IMR-90 (cell line): ENCODE data around the gene ARHGAP15. TPM values are rescaled to one million over a fixed set of nuclear protein-coding genes. Genes with fewer than 3 reads are reported as not detected.

ENCODE experiments used
- ATAC-seq: fragments of 200-7000 bp; cut with Tn5 transposase; 2 replicates; pipeline ENCODE4 v1.9.1; 2020; ENCODE audit warnings: low read depth, mild to moderate bottlenecking, moderate library complexity
- BruUV-seq: library from RNA; stranded (reverse); fragments of 400-500 nt; replicated peaks from 2 replicates; lab custom pipeline; 2021; lab: Mats Ljungman, UMichigan
- CTCF ChIA-PET: fragments of 300-600 bp; formaldehyde crosslinking; extraction: SDS; loops from one replicate; lab custom pipeline; 2021; ENCODE audit warnings: antibody characterized with exemption; lab: Yijun Ruan, JAX
- POLR2A ChIA-PET: fragments of 300-600 bp; sonication (Branson Sonifier 250); formaldehyde crosslinking; loops from one replicate; lab custom pipeline; 2022; ENCODE audit warnings: antibody characterized with exemption; ENCODE audit not compliant: unreplicated experiment; lab: Charles Lee
- DNase-seq: peaks from one replicate; pipeline ENCODE4 v3.0.0; 2013
- H2AFZ ChIP-seq: replicated peaks from 2 replicates; pipeline ENCODE3; 2013; ENCODE audit warnings: low read length, mild to moderate bottlenecking; ENCODE audit not compliant: poor library complexity
- H2AK5ac ChIP-seq: 2 replicates; pipeline ENCODE4 v1.6.1; 2013; ENCODE audit warnings: low read depth, low read length, inconsistent platforms
- H2AK9ac ChIP-seq: replicated peaks from 2 replicates; pipeline ENCODE3; 2013; ENCODE audit warnings: mild to moderate bottlenecking, low read depth, low read length, moderate library complexity; ENCODE audit not compliant: poor library complexity
- H2BK120ac ChIP-seq: 2 replicates; pipeline ENCODE4 v1.6.1; 2013; ENCODE audit warnings: low read depth, low read length, inconsistent platforms
- H2BK15ac ChIP-seq: 3 replicates; pipeline ENCODE4 v1.6.1; 2013; ENCODE audit warnings: low read depth, low read length, inconsistent platforms
- H2BK20ac ChIP-seq: 2 replicates; pipeline ENCODE4 v1.6.1; 2013; ENCODE audit warnings: low read depth, mild to moderate bottlenecking, inconsistent platforms, low read length, moderate library complexity
- H2BK5ac ChIP-seq: 2 replicates; pipeline ENCODE4 v1.6.1; 2013; ENCODE audit warnings: mild to moderate bottlenecking, low read depth, low read length, inconsistent platforms; ENCODE audit not compliant: poor library complexity, severe bottlenecking
- H3K14ac ChIP-seq: replicated peaks from 2 replicates; pipeline ENCODE4 v1.6.1; 2013; ENCODE audit warnings: low read depth, low read length, inconsistent platforms
- H3K18ac ChIP-seq: 2 replicates; pipeline ENCODE4 v1.6.1; 2013; ENCODE audit warnings: low read depth, low read length, control low read depth
- H3K23ac ChIP-seq: 2 replicates; pipeline ENCODE4 v1.6.1; 2013; ENCODE audit warnings: low read depth, low read length, inconsistent platforms
- H3K27ac ChIP-seq: 2 replicates; pipeline ENCODE4 v1.5.1; 2013; ENCODE audit warnings: mild to moderate bottlenecking, control low read depth, low read length; ENCODE audit not compliant: insufficient read depth
- H3K27me3 ChIP-seq: 2 replicates; pipeline ENCODE4 v1.6.1; 2013; ENCODE audit warnings: low read length; ENCODE audit not compliant: control insufficient read depth, insufficient read depth
- H3K36me3 ChIP-seq: 2 replicates; pipeline ENCODE4 v1.6.1; 2013; ENCODE audit warnings: low read length, mixed read lengths; ENCODE audit not compliant: control insufficient read depth, insufficient read depth
- H3K4ac ChIP-seq: 2 replicates; pipeline ENCODE4 v1.6.1; 2013; ENCODE audit warnings: low read depth, low read length, inconsistent platforms
- H3K4me1 ChIP-seq: 2 replicates; pipeline ENCODE4 v1.6.1; 2013; ENCODE audit warnings: low read length, mixed read lengths; ENCODE audit not compliant: control insufficient read depth, insufficient read depth
- H3K4me2 ChIP-seq: 2 replicates; pipeline ENCODE4 v1.6.1; 2013; ENCODE audit warnings: low read depth, mild to moderate bottlenecking, control low read depth, low read length, moderate library complexity
- H3K4me3 ChIP-seq: 2 replicates; pipeline ENCODE4 v1.5.1; 2013; ENCODE audit warnings: low read depth, mild to moderate bottlenecking, control low read depth, low read length, moderate library complexity; ENCODE audit not compliant: insufficient read depth
- H3K56ac ChIP-seq: 2 replicates; pipeline ENCODE4 v1.6.1; 2013; ENCODE audit warnings: low read length, inconsistent platforms; ENCODE audit not compliant: insufficient read depth; ENCODE audit errors: extremely low read depth
- H3K79me1 ChIP-seq, 2 experiments: 2 replicates each; pipeline ENCODE4 v1.6.1; 2013; ENCODE audit warnings: low read length in 2 of 2, inconsistent platforms in 1 of 2, low read depth in 1 of 2
- H3K9ac ChIP-seq: 2 replicates; pipeline ENCODE4 v1.6.1; 2013; ENCODE audit warnings: low read depth, low read length, control low read depth
- H3K9me1 ChIP-seq: 2 replicates; pipeline ENCODE4 v1.6.1; 2013; ENCODE audit warnings: low read length, inconsistent platforms; ENCODE audit not compliant: insufficient read depth
- H3K9me3 ChIP-seq: 2 replicates; pipeline ENCODE4 v1.6.1; 2013; ENCODE audit warnings: low read length; ENCODE audit not compliant: control insufficient read depth, insufficient read depth
- H4K20me1 ChIP-seq: 2 replicates; pipeline ENCODE4 v1.6.1; 2013; ENCODE audit warnings: low read length, inconsistent platforms; ENCODE audit not compliant: insufficient read depth
- H4K5ac ChIP-seq: 2 replicates; pipeline ENCODE4 v1.6.1; 2013; ENCODE audit warnings: mild to moderate bottlenecking, low read depth, low read length, control low read depth
- H4K8ac ChIP-seq, 2 experiments: 2 replicates each; pipeline ENCODE4 v1.6.1; 2013; ENCODE audit warnings: low read depth in 2 of 2, low read length in 2 of 2, control low read depth in 1 of 2, inconsistent platforms in 1 of 2
- H4K91ac ChIP-seq: 2 replicates; pipeline ENCODE4 v1.6.1; 2013; ENCODE audit warnings: low read depth, low read length, inconsistent platforms; ENCODE audit not compliant: insufficient read depth
- CEBPB ChIP-seq: IDR thresholded peaks from 2 replicates; pipeline ENCODE4 v1.6.1; 2012; ENCODE audit warnings: low read depth, low read length, improper control_type of control experiment
- CHD1 ChIP-seq: IDR thresholded peaks from 2 replicates; pipeline ENCODE4 v1.6.1; 2012; ENCODE audit warnings: low read depth, low read length, improper control_type of control experiment
- FOS ChIP-seq: fragments of 150-350 bp; IDR thresholded peaks from 2 replicates; pipeline ENCODE4 v1.6.1; 2016; ENCODE audit warnings: low read depth, low read length
- MAFK ChIP-seq: IDR thresholded peaks from 2 replicates; pipeline ENCODE4 v1.6.1; 2012; ENCODE audit warnings: low read depth, low read length, improper control_type of control experiment
- MAZ ChIP-seq: IDR thresholded peaks from 2 replicates; pipeline ENCODE4 v1.6.1; 2012; ENCODE audit warnings: low read depth, mild to moderate bottlenecking, low read length, improper control_type of control experiment, moderate library complexity, borderline replicate concordance
- NFE2L2 ChIP-seq: fragments of 150-350 bp; IDR thresholded peaks from 2 replicates; pipeline ENCODE4 v1.6.1; 2016; ENCODE audit warnings: low read depth, mild to moderate bottlenecking, low read length
- POLR2A ChIP-seq: IDR thresholded peaks from 2 replicates; pipeline ENCODE4 v1.6.1; 2012; ENCODE audit warnings: mild to moderate bottlenecking, low read depth, low read length
- RAD21 ChIP-seq: IDR thresholded peaks from 2 replicates; pipeline ENCODE4 v1.6.1; 2012; ENCODE audit warnings: low read length, improper control_type of control experiment
- RCOR1 ChIP-seq: IDR thresholded peaks from 2 replicates; pipeline ENCODE4 v1.6.1; 2012; ENCODE audit warnings: mild to moderate bottlenecking, low read length, improper control_type of control experiment; ENCODE audit not compliant: insufficient replicate concordance
- SMC3 ChIP-seq: fragments of 150-350 bp; IDR thresholded peaks from 2 replicates; pipeline ENCODE4 v1.6.1; 2016; ENCODE audit warnings: low read depth, mild to moderate bottlenecking, antibody characterized with exemption, low read length, moderate library complexity
- WGBS, 2 experiments: methylation state at CpG; one replicate each; pipeline versions ENCODE4 v1.1.5 to v1.1.7; 2013; ENCODE audit warnings: missing lambda C conversion rate in 2 of 2; ENCODE audit not compliant: insufficient read length in 1 of 2; ENCODE audit errors: extremely low coverage in 2 of 2; 5-methylcytosine and 5-hydroxymethylcytosine counted together
- dilution Hi-C: fragments of 300-500 bp; cut with HindIII; formaldehyde crosslinking; loops from one replicate; pipeline ENCODE4 v1.14.3; 2018; ENCODE audit warnings: low sequenced_read_pairs; ENCODE audit not compliant: unreplicated experiment
- in situ Hi-C: fragments of 300-500 bp; cut with MboI; formaldehyde crosslinking; loops from 3 replicates; pipeline ENCODE4 v1.14.3; 2019; ENCODE audit warnings: low sequenced_read_pairs, inconsistent platforms, mixed read lengths
- intact Hi-C: fragments of 100-400 bp; cut with micrococcal nuclease; formaldehyde crosslinking; loops from 2 replicates; pipeline ENCODE4 v1.10.0; 2022
- polyA plus RNA-seq, 3 experiments: library from polyadenylated mRNA; depleted of rRNA; stranded (reverse); fragments of >200 nt; gene quantifications; 2 replicates each; pipeline ENCODE4 v1.2.3, GENCODE V29; 2012; ENCODE audit warnings: low replicate concordance in 1 of 3
- total RNA-seq: library from RNA; depleted of rRNA; stranded (reverse); fragments of >200 nt; gene quantifications from 2 replicates; pipeline ENCODE4 v1.2.3, GENCODE V29; 2012
- TF ChIP-seq, protein P1 (sequence below): conservative IDR thresholded peaks from 2 replicates; pipeline ENCODE4 v1.5.1; 2012; ENCODE audit warnings: mild to moderate bottlenecking, low read depth, low read length, improper control_type of control experiment
- TF ChIP-seq, protein P2 (sequence below): fragments of 150-350 bp; IDR thresholded peaks from 2 replicates; pipeline ENCODE4 v1.6.1; 2016; ENCODE audit warnings: low read depth, mild to moderate bottlenecking, low read length, moderate library complexity, borderline replicate concordance

The ARHGAP15 gene
- total and polyA plus RNA-seq, 2 of the 4 experiments (the other 2 are of a cell fraction), result not detected

DNA sequence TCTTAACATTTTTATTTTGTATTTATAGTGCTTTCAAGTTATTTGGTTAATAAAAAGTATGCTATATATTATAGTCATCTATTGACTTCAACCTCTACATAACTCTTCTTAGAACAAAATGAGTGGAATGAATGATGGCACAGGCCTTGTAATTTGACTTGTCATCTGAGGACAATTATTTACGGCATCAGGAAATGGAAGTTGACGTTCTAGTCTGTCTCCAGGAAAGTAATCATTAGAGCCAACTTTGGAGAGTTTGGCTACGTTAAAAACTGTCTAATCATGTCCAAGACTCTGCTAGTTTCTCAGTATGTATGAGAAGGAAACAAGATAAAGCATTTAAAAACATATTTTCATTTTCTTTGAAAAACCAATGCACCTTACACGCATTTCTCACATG is 353.6 kb downstream of the ARHGAP15 start:
- Histone ChIP-seq H4K91ac (no peak overlapping the region), H2BK20ac (no peak overlapping the region), H3K14ac (no peak overlapping the region), H3K36me3 (no peaks in the 10 kb centered on the region), H3K9me1 (no peaks in the 10 kb centered on the region; the same call in 1 of the 2 replicates), H3K27me3 (no peaks in the 10 kb centered on the region), H2BK120ac (no peak overlapping the region), H3K79me1 (no peaks in the 10 kb centered on the region), H3K56ac (no peak overlapping the region), H2AK9ac (no peak overlapping the region), H4K20me1 (no peaks in the 10 kb centered on the region), H2AFZ (no peak overlapping the region), H4K5ac (no peak overlapping the region), H3K9ac (no peak overlapping the region), H3K4me1 (0 out of 2 replicates have a peak, but pooled peaks cover 1% of the 10 kb centered on the region), H3K27ac (no peak overlapping the region), H4K8ac (no peak overlapping the region), H3K4me2 (no peak overlapping the region), H3K4me3 (no peak overlapping the region), H3K23ac (no peak overlapping the region), H2BK5ac (no peak overlapping the region), H3K4ac (no peak overlapping the region; the same call in 1 of the 2 replicates), H3K9me3 (no peaks in the 10 kb centered on the region), H2BK15ac (no peak overlapping the region), H2AK5ac (no peak overlapping the region), H3K18ac (no peak overlapping the region)
- no TSS peak for BruUV-seq
- WGBS, 2 experiments, result 89% methylated on average over 2 of the region's 4 CpGs; no CpG with 5 or more reads in 1 of the 2 experiments
- in situ Hi-C loops (no loop called here), intact Hi-C loops (no loop called here), dilution Hi-C loops (no loop called here)
- no peak for TF ChIP-seq SMC3
- no peak for TF ChIP-seq MAFK
- TF ChIP-seq NFE2L2, result no peak
- TF ChIP-seq MAZ, result no peak
- TF ChIP-seq, protein P1, sequence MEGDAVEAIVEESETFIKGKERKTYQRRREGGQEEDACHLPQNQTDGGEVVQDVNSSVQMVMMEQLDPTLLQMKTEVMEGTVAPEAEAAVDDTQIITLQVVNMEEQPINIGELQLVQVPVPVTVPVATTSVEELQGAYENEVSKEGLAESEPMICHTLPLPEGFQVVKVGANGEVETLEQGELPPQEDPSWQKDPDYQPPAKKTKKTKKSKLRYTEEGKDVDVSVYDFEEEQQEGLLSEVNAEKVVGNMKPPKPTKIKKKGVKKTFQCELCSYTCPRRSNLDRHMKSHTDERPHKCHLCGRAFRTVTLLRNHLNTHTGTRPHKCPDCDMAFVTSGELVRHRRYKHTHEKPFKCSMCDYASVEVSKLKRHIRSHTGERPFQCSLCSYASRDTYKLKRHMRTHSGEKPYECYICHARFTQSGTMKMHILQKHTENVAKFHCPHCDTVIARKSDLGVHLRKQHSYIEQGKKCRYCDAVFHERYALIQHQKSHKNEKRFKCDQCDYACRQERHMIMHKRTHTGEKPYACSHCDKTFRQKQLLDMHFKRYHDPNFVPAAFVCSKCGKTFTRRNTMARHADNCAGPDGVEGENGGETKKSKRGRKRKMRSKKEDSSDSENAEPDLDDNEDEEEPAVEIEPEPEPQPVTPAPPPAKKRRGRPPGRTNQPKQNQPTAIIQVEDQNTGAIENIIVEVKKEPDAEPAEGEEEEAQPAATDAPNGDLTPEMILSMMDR, result no peak
- TF ChIP-seq CEBPB, result no peak
- no peak for TF ChIP-seq POLR2A
- no peak for TF ChIP-seq RAD21
- TF ChIP-seq CHD1, result no peak
- TF ChIP-seq RCOR1, result no peak
- TF ChIP-seq, protein P2, sequence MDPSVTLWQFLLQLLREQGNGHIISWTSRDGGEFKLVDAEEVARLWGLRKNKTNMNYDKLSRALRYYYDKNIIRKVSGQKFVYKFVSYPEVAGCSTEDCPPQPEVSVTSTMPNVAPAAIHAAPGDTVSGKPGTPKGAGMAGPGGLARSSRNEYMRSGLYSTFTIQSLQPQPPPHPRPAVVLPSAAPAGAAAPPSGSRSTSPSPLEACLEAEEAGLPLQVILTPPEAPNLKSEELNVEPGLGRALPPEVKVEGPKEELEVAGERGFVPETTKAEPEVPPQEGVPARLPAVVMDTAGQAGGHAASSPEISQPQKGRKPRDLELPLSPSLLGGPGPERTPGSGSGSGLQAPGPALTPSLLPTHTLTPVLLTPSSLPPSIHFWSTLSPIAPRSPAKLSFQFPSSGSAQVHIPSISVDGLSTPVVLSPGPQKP, result no peak
- no peak for TF ChIP-seq FOS
- ChIA-PET CTCF (no interaction called here), POLR2A (no interaction called here)
- DNase-seq (no peak), ATAC-seq (no peak; the same call in 1 of the 2 replicates)
